HCT116 (cell line): ENCODE results near the gene CACNA1A. TPM values are rescaled to one million over a fixed set of nuclear protein-coding genes. Genes with fewer than 3 reads are reported as not detected.

Experiments
- ATAC-seq: fragments of 200-7000 bp; cut with Tn5 transposase; 2 replicates; pipeline ENCODE4 v1.9.1; 2020; ENCODE audit warnings: mild to moderate bottlenecking, moderate library complexity
- BruUV-seq: library from RNA; stranded (reverse); fragments of 400-500 nt; replicated peaks from 2 replicates; lab custom pipeline; 2021; lab: Mats Ljungman, UMichigan
- CTCF ChIA-PET: fragments of 300-600 bp; sonication (Branson Sonifier 250); formaldehyde crosslinking; loops from one replicate; lab custom pipeline; 2021; ENCODE audit warnings: antibody characterized with exemption; lab: Charles Lee
- POLR2A ChIA-PET: fragments of 300-600, 350-600 bp; sonication (Branson Sonifier 250); formaldehyde crosslinking; loops from one replicate; lab custom pipeline; 2021; ENCODE audit warnings: antibody characterized with exemption; lab: Charles Lee
- RAD21 ChIA-PET, 2 experiments: fragments of 300-600 bp; sonication (Branson Sonifier 250); formaldehyde crosslinking; loops; one replicate each; lab custom pipeline; 2023; ENCODE audit warnings: low total read pairs in 2 of 2; ENCODE audit not compliant: uncharacterized antibody in 2 of 2, unreplicated experiment in 2 of 2, low non-redundant PET in 1 of 2; lab: Charles Lee
- DNase-seq: peaks from one replicate; pipeline ENCODE4 v3.0.0-alpha.2; 2010; ENCODE audit warnings: low read depth, low spot score
- H2AFZ ChIP-seq: fragments of 200-600 bp; shearing (Covaris generic), sonication (generic); 2 replicates; pipeline ENCODE4 v1.6.1; 2017; ENCODE audit warnings: low read depth, mixed run types, mixed read lengths, antibody characterized with exemption, low read length; ENCODE audit not compliant: poor library complexity, severe bottlenecking
- H3K27ac ChIP-seq: 2 replicates; pipeline ENCODE4 v1.5.1; 2012; ENCODE audit warnings: low read depth, low read length
- H3K27me3 ChIP-seq: fragments of 200-600 bp; sonication (generic); 2 replicates; pipeline ENCODE4 v1.6.1; 2016; ENCODE audit warnings: mixed run types, low read length, mixed read lengths; ENCODE audit not compliant: insufficient read depth
- H3K36me3 ChIP-seq, 2 experiments: fragments of 200-500 bp in 1 of 2; fragments of 200-600 bp in 1 of 2; sonication (Bioruptor generic) in 1 of 2; sonication (generic) in 1 of 2; 2 replicates each; pipeline versions ENCODE4 v1.5.1 to v1.6.1; 2014 to 2016; ENCODE audit warnings: low read length in 2 of 2, inconsistent platforms in 1 of 2, mixed read lengths in 1 of 2, mixed run types in 1 of 2; ENCODE audit not compliant: insufficient read depth in 2 of 2, control insufficient read depth in 1 of 2
- H3K4me1 ChIP-seq, 2 experiments: fragments of 200-600 bp in 1 of 2; sonication (generic) in 1 of 2; 2 replicates each; pipeline versions ENCODE4 v1.5.1 to v1.6.1; 2012 to 2017; ENCODE audit warnings: low read length in 2 of 2, inconsistent platforms in 1 of 2, mild to moderate bottlenecking in 1 of 2, mixed read lengths in 1 of 2, mixed run types in 1 of 2, moderate library complexity in 1 of 2; ENCODE audit not compliant: insufficient read depth in 2 of 2, control insufficient read depth in 1 of 2
- H3K4me2 ChIP-seq: fragments of 200-600 bp; sonication (generic); 2 replicates; pipeline ENCODE4 v1.6.1; 2017; ENCODE audit warnings: mixed run types, low read length, mixed read lengths
- H3K4me3 ChIP-seq, 2 experiments: fragments of 200-600 bp in 1 of 2; sonication (generic) in 1 of 2; replicated peaks in 1 of 2; 2 replicates each; pipeline ENCODE4 v1.5.1; 2011 to 2016; ENCODE audit warnings: low read length in 2 of 2, control low read depth in 1 of 2, low read depth in 1 of 2, mild to moderate bottlenecking in 1 of 2, mixed read lengths in 1 of 2, mixed run types in 1 of 2
- H3K79me2 ChIP-seq: fragments of 200-600 bp; sonication (generic); 2 replicates; pipeline ENCODE4 v1.6.1; 2017; ENCODE audit warnings: mild to moderate bottlenecking, mixed run types, low read length, moderate library complexity, mixed read lengths; ENCODE audit not compliant: insufficient read depth
- H3K9ac ChIP-seq: fragments of 200-600 bp; sonication (generic); 2 replicates; pipeline ENCODE4 v1.6.1; 2016; ENCODE audit warnings: low read length, mixed read lengths
- H3K9me2 ChIP-seq: fragments of 200-600 bp; sonication (generic), shearing (Covaris generic); 2 replicates; pipeline ENCODE4 v1.6.1; 2017; ENCODE audit warnings: mixed run types, mild to moderate bottlenecking, moderate library complexity; ENCODE audit not compliant: insufficient read depth
- H3K9me3 ChIP-seq, 2 experiments: fragments of 200-500 bp in 1 of 2; fragments of 200-600 bp in 1 of 2; sonication (Bioruptor generic) in 1 of 2; sonication (generic) in 1 of 2; 2 replicates each; pipeline ENCODE4 v1.6.1; 2014 to 2017; ENCODE audit warnings: low read length in 2 of 2, mixed read lengths in 2 of 2, inconsistent platforms in 1 of 2, low read depth in 1 of 2, mild to moderate bottlenecking in 1 of 2, mixed run types in 1 of 2, moderate library complexity in 1 of 2; ENCODE audit not compliant: control insufficient read depth in 1 of 2, insufficient read depth in 1 of 2
- H4K20me1 ChIP-seq: fragments of 200-600 bp; sonication (generic), shearing (Covaris generic); 2 replicates; pipeline ENCODE4 v1.6.1; 2017; ENCODE audit warnings: mixed run types, mild to moderate bottlenecking, moderate library complexity; ENCODE audit not compliant: insufficient read depth
- CBX3 ChIP-seq: IDR thresholded peaks from 2 replicates; pipeline ENCODE4 v1.6.1; 2012; ENCODE audit warnings: low read depth
- EZH2phosphoT487 ChIP-seq: fragments of 200-600 bp; IDR thresholded peaks from 2 replicates; pipeline ENCODE4 v1.6.1; 2018; ENCODE audit warnings: antibody characterized with exemption, borderline replicate concordance
- FOSL1 ChIP-seq: IDR thresholded peaks from 2 replicates; pipeline ENCODE4 v1.6.1; 2012; ENCODE audit warnings: low read depth
- JUND ChIP-seq: IDR thresholded peaks from 2 replicates; pipeline ENCODE4 v1.6.1; 2012
- RAD21 ChIP-seq: IDR thresholded peaks from 2 replicates; pipeline ENCODE4 v1.6.1; 2012; ENCODE audit warnings: low read depth, mild to moderate bottlenecking
- SIN3A ChIP-seq: IDR thresholded peaks from 2 replicates; pipeline ENCODE4 v1.6.1; 2012; ENCODE audit warnings: low read depth
- SP1 ChIP-seq: IDR thresholded peaks from 2 replicates; pipeline ENCODE4 v1.6.1; 2012; ENCODE audit warnings: low read depth
- SRF ChIP-seq: IDR thresholded peaks from 2 replicates; pipeline ENCODE4 v1.6.1; 2012; ENCODE audit warnings: low read depth
- YY1 ChIP-seq: IDR thresholded peaks from 2 replicates; pipeline ENCODE4 v1.6.1; 2011; ENCODE audit warnings: low read length, low read depth, moderate library complexity, mild to moderate bottlenecking; ENCODE audit not compliant: insufficient replicate concordance; ENCODE audit errors: extremely low read depth
- ZNF274 ChIP-seq: fragments of 200-500 bp; sonication (Bioruptor generic); IDR thresholded peaks from 2 replicates; pipeline ENCODE4 v1.6.1; 2014; ENCODE audit warnings: mild to moderate bottlenecking, low read depth, low read length, inconsistent platforms
- intact Hi-C: fragments of 100-400 bp; cut with micrococcal nuclease; formaldehyde crosslinking; loops from 2 replicates; pipeline ENCODE4 v1.10.0; 2022
- total RNA-seq: library from RNA; stranded (reverse); gene quantifications from one replicate; pipeline ENCODE4 v1.2.1, GENCODE V29; 2021; ENCODE audit not compliant: unreplicated experiment
- TF ChIP-seq, protein P1 (sequence below): IDR thresholded peaks from 2 replicates; pipeline ENCODE4 v1.6.1; 2011; ENCODE audit warnings: mild to moderate bottlenecking, low read length, moderate library complexity; ENCODE audit not compliant: insufficient replicate concordance; ENCODE audit errors: extremely low read depth
- TF ChIP-seq, protein P2 (sequence below): IDR thresholded peaks from 2 replicates; pipeline ENCODE4 v1.6.1; 2012; ENCODE audit warnings: low read depth
- TF ChIP-seq, protein P3 (sequence below): IDR thresholded peaks from 2 replicates; pipeline ENCODE4 v1.6.1; 2012
- TF ChIP-seq, protein P4 (sequence below), 3 experiments: fragments of 200-600 bp in 1 of 3; sonication (generic) in 1 of 3; IDR thresholded peaks in 2 of 3; conservative IDR thresholded peaks in 1 of 3; 2 replicates each; pipeline ENCODE4 v1.5.1; 2012 to 2017; ENCODE audit warnings: low read depth in 2 of 3, low read length in 2 of 3, antibody characterized with exemption in 1 of 3, borderline replicate concordance in 1 of 3, control low read depth in 1 of 3, mild to moderate bottlenecking in 1 of 3, mixed read lengths in 1 of 3, mixed run types in 1 of 3, moderate library complexity in 1 of 3; ENCODE audit not compliant: insufficient read depth in 1 of 3

The CACNA1A gene
- total RNA-seq, 1 experiment from 2014 or later: 7.5 TPM

DNA sequence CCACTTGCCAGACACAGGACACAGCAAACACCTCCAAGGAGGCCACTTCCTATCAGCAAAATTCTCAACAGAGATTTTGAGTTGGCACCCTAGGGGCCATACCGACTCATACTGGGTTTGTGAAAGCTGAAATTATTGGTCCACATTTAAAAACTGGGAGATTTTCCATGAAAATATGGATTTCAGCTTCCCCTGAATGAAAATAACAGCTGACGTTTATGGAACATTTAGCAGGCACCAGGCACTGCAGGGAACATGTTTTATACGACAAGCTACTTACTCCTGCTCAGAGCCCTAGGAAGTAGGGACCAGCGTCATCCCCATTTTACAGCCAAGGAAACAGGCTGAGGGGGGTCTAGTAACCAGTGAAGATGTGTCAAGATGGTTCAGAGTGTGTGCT lies 186.8 kb downstream of the CACNA1A start:
- no peaks in the 10 kb centered on the region for H3K9me3 ChIP-seq
- ChIA-PET CTCF (no interaction called here), POLR2A (no interaction called here), RAD21 (no interaction called here)
- H3K4me2 ChIP-seq: no peak overlapping the region
- H3K27ac ChIP-seq: no peak overlapping the region
- no peak for ATAC-seq
- no peak overlapping the region for H3K9ac ChIP-seq
- TF ChIP-seq SIN3A (no peak), SRF (no peak), JUND (no peak), YY1 (no peak), CBX3 (no peak), ZNF274 (no peak), FOSL1 (no peak), SP1 (no peak), EZH2phosphoT487 (no peak), RAD21 (no peak)
- TF ChIP-seq, protein P1, sequence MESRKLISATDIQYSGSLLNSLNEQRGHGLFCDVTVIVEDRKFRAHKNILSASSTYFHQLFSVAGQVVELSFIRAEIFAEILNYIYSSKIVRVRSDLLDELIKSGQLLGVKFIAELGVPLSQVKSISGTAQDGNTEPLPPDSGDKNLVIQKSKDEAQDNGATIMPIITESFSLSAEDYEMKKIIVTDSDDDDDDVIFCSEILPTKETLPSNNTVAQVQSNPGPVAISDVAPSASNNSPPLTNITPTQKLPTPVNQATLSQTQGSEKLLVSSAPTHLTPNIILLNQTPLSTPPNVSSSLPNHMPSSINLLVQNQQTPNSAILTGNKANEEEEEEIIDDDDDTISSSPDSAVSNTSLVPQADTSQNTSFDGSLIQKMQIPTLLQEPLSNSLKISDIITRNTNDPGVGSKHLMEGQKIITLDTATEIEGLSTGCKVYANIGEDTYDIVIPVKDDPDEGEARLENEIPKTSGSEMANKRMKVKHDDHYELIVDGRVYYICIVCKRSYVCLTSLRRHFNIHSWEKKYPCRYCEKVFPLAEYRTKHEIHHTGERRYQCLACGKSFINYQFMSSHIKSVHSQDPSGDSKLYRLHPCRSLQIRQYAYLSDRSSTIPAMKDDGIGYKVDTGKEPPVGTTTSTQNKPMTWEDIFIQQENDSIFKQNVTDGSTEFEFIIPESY: no peak
- TF ChIP-seq, protein P2, sequence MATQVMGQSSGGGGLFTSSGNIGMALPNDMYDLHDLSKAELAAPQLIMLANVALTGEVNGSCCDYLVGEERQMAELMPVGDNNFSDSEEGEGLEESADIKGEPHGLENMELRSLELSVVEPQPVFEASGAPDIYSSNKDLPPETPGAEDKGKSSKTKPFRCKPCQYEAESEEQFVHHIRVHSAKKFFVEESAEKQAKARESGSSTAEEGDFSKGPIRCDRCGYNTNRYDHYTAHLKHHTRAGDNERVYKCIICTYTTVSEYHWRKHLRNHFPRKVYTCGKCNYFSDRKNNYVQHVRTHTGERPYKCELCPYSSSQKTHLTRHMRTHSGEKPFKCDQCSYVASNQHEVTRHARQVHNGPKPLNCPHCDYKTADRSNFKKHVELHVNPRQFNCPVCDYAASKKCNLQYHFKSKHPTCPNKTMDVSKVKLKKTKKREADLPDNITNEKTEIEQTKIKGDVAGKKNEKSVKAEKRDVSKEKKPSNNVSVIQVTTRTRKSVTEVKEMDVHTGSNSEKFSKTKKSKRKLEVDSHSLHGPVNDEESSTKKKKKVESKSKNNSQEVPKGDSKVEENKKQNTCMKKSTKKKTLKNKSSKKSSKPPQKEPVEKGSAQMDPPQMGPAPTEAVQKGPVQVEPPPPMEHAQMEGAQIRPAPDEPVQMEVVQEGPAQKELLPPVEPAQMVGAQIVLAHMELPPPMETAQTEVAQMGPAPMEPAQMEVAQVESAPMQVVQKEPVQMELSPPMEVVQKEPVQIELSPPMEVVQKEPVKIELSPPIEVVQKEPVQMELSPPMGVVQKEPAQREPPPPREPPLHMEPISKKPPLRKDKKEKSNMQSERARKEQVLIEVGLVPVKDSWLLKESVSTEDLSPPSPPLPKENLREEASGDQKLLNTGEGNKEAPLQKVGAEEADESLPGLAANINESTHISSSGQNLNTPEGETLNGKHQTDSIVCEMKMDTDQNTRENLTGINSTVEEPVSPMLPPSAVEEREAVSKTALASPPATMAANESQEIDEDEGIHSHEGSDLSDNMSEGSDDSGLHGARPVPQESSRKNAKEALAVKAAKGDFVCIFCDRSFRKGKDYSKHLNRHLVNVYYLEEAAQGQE: no peak
- TF ChIP-seq, protein P3, sequence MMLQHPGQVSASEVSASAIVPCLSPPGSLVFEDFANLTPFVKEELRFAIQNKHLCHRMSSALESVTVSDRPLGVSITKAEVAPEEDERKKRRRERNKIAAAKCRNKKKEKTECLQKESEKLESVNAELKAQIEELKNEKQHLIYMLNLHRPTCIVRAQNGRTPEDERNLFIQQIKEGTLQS: no peak
- TF ChIP-seq, protein P4, sequence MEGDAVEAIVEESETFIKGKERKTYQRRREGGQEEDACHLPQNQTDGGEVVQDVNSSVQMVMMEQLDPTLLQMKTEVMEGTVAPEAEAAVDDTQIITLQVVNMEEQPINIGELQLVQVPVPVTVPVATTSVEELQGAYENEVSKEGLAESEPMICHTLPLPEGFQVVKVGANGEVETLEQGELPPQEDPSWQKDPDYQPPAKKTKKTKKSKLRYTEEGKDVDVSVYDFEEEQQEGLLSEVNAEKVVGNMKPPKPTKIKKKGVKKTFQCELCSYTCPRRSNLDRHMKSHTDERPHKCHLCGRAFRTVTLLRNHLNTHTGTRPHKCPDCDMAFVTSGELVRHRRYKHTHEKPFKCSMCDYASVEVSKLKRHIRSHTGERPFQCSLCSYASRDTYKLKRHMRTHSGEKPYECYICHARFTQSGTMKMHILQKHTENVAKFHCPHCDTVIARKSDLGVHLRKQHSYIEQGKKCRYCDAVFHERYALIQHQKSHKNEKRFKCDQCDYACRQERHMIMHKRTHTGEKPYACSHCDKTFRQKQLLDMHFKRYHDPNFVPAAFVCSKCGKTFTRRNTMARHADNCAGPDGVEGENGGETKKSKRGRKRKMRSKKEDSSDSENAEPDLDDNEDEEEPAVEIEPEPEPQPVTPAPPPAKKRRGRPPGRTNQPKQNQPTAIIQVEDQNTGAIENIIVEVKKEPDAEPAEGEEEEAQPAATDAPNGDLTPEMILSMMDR (IDR thresholded peaks at IDR 0.05 in 2 of 3, conservative IDR thresholded peaks at IDR 0.05 in 1 of 3; ENCODE audit: borderline replicate concordance in 1 of 3, insufficient read depth in 1 of 3, low read depth in 2 of 3, low read length in 2 of 3): no peak
- H3K27me3 ChIP-seq: 0 out of 2 replicates have a peak, but pooled peaks cover 7% of the 10 kb centered on the region
- no peaks in the 10 kb centered on the region for H4K20me1 ChIP-seq
- no peaks in the 10 kb centered on the region for H3K36me3 ChIP-seq
- H3K4me3 ChIP-seq: no peak overlapping the region
- DNase-seq: no peak
- no peaks in the 10 kb centered on the region for H3K9me2 ChIP-seq
- no peaks in the 10 kb centered on the region for H3K79me2 ChIP-seq
- no TSS peak for BruUV-seq
- intact Hi-C loops: no loop called here
- no peaks in the 10 kb centered on the region for H3K4me1 ChIP-seq
- H2AFZ ChIP-seq: no peak overlapping the region
